Stomach smooth muscle (tissue), 2 donors: Measurements from ENCODE around the gene STARD3.

Source experiments
- H3K27ac ChIP-seq: one replicate; pipeline ENCODE4 v1.7.0; 2013; ENCODE audit warnings: mild to moderate bottlenecking, low read length, inconsistent platforms
- H3K27me3 ChIP-seq, 2 donors: one replicate each; pipeline ENCODE4 v1.7.0; 2013; ENCODE audit warnings: low read length in 2 of 2; ENCODE audit not compliant: insufficient read depth in 2 of 2, control insufficient read depth in 1 of 2
- H3K36me3 ChIP-seq, 2 donors: one replicate each; pipeline ENCODE4 v1.7.0; 2013; ENCODE audit warnings: low read length in 2 of 2; ENCODE audit not compliant: control insufficient read depth in 2 of 2, insufficient read depth in 2 of 2
- H3K4me1 ChIP-seq: one replicate; pipeline ENCODE4 v1.7.0; 2013; ENCODE audit warnings: low read length; ENCODE audit not compliant: control insufficient read depth, insufficient read depth
- H3K4me3 ChIP-seq, 2 donors: one replicate each; pipeline ENCODE4 v1.7.0; 2013; ENCODE audit warnings: low read length in 2 of 2
- H3K9ac ChIP-seq, 2 donors: one replicate each; pipeline ENCODE4 v1.7.0; 2013; ENCODE audit warnings: low read length in 2 of 2, mild to moderate bottlenecking in 1 of 2
- H3K9me3 ChIP-seq, 2 donors: one replicate each; pipeline ENCODE4 v1.7.0; 2013; ENCODE audit warnings: low read length in 2 of 2; ENCODE audit not compliant: control insufficient read depth in 2 of 2
- donor health status: healthy.
- donor health status: Pancreatic carcinoma.

STARD3 gene

DNA sequence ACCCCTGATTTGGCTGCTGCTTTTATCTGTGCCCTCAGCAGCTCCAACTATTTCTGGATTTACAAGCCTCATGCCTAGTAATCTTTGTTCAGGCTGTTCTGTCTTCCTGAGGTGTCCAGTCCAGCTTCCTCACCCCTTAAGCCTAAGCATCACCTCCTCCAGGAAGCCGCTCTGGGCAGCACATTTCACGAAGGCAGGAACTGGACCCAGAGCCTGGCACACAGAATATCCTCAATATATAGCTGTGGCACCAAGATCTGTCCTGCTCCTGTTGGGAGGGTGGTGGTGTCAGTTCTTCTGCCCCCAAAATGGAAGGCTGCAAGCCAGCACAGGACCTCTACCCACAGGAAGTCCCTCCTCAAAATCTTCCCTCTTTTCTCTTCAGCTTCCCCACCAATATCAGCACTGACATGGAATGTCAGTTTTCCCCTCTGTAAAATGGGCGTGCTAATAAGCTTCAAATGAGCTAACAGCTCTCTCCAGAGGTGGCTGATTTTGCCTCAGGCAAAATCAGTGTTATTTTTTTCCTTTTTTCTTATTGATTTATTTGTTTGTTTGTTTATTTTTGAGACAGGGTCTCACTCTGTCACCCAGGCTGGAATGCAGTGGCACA is 22.3 kb upstream of the STARD3 start:
- Histone ChIP-seq H3K36me3 (no peaks in the 10 kb centered on the region), H3K4me3 (no peak overlapping the region), H3K27me3 (peaks cover 21 to 27% of the 10 kb centered on the region in 2 donors), H3K27ac (no peak overlapping the region), H3K9ac (no peak overlapping the region), H3K9me3 (no peaks in the 10 kb centered on the region), H3K4me1 (peaks cover 11% of the 10 kb centered on the region)

DNA sequence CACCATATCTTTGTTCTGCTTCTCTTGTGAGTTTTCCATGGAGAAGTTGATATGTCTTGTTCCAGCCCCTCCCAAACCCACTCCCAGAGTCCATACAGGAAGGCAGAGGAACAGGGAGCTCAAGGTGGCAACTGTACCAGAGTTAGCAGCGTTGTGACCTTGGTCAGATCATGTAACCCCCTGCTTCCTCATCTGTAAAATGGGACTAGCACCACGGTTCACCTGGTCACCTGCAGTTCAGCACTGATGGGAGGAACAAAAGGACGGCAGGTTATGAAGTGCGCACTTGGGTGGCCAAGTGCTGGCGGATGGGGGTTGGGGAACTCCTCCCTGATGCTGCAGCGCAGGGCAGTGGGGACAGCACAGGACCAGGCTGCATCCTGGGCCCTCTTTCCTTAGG is 21.5 kb upstream of the STARD3 start:
- Histone ChIP-seq H3K9ac (no peak overlapping the region), H3K4me1 (peaks cover 11% of the 10 kb centered on the region), H3K9me3 (no peaks in the 10 kb centered on the region), H3K27ac (no peak overlapping the region), H3K4me3 (no peak overlapping the region), H3K36me3 (no peaks in the 10 kb centered on the region), H3K27me3 (peaks cover 19 to 24% of the 10 kb centered on the region in 2 donors)

DNA sequence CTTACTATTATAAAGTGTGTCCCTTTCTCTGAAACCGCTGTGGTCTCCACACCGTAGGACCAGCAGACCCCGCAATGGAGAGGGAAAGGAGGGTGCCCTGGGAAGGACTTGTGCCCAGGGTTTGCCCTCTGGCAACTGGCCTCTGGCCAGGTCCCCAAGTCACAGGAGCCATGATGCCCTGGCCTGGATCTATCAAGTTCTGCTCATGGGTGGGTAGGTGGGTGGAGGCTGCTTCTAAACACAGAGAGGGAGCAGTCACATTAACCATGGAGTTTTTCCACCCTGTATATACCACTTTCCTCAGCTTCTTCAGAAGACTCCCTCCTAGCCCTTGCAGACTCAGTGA is 19.9 kb upstream of the STARD3 start:
- Histone ChIP-seq H3K27me3 (peaks cover 20 to 26% of the 10 kb centered on the region in 2 donors), H3K9ac (no peak overlapping the region), H3K9me3 (no peaks in the 10 kb centered on the region), H3K36me3 (no peaks in the 10 kb centered on the region), H3K4me1 (peaks cover 15% of the 10 kb centered on the region), H3K4me3 (peak overlapping the region; percentile 25 to 71), H3K27ac (no peak overlapping the region)

DNA sequence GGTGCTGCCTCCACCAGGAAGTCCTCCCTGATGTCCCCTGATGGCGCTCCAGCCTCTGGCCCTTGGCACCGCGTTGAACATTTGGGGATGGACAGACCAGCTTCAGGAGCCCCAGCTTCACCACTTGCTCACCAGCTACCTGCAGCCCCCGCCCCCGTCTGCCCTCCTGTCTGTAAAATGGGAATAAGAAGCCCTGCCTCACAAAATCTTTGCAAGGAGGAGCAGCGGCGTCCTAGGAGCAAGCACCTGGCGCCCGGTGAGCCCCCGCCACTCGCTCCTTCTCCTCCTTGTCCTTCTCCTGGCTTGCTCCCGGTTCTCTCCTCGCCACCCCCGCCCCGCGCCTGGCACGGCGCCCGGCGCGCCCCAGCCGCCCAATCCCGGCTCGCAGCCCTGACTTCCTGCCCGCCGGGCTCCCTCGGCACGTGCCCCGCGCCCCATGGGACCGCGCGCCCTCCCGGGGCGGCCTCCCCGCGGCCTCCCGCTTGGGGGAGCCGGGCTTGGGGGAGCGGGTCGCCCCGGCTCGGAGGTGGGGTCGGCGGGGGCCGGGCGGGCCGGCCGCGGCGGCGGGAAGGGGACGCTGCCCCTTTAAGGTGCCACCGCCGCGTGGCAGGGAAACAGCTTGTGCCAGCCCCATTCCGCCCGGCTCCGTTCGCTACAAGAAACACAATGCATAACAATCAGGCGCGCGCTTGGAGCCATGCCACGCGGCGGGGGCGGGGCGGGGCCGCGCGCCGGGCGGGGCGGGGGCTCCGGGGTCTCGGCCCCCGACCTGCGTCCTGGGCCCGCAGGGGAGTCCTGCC is 19.3 kb upstream of the STARD3 start:
- Histone ChIP-seq H3K9me3 (no peaks in the 10 kb centered on the region), H3K27ac (no peak overlapping the region), H3K27me3 (peaks cover 20 to 22% of the 10 kb centered on the region in 2 donors), H3K4me1 (peaks cover 19% of the 10 kb centered on the region), H3K36me3 (no peaks in the 10 kb centered on the region), H3K9ac (no peak overlapping the region), H3K4me3 (peak overlapping the region; percentile 52 to 71)

DNA sequence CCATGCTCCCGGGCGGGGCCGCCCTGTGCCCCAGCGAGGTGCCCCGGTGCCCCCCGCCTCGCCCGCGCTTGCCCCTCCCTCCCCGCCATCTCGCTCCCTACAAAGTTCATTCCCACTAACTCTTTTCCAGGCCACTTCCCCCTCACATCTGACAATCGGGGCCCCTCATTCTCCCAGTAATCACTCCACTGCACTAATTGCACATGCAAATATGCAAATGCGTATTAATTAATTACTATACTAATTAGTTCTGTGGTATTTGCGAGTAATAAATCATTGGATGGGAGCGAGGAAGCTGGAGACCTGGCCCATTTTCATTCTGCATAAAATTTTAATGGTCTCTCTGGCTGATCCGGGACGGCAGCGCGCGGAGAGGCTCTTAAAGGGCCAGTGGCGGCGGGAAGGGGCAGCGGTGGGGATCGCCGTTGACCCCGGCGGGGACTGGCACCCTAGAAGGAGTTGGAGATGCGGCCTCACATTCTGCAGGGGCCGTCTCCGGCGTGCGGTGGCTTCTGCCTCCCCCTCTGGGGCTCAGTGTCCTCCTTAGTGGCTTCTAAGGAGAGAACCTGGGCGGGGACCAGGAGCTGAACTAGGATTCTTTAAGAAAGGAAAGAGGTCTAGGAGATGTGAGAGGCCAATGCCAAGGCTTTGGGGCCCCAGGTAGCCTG is 18.6 kb upstream of the STARD3 start:
- peaks cover 16% of the 10 kb centered on the region in 2 donors for H3K27me3 ChIP-seq
- H3K4me1 ChIP-seq, result peaks cover 22% of the 10 kb centered on the region
- H3K4me3 ChIP-seq, result peak overlapping the region; percentile 52 to 71
- peak overlapping the region in 1 of 2 donors; percentile 32 for H3K9ac ChIP-seq
- no peaks in the 10 kb centered on the region for H3K9me3 ChIP-seq
- H3K27ac ChIP-seq, result no peak overlapping the region
- H3K36me3 ChIP-seq, result no peaks in the 10 kb centered on the region

DNA sequence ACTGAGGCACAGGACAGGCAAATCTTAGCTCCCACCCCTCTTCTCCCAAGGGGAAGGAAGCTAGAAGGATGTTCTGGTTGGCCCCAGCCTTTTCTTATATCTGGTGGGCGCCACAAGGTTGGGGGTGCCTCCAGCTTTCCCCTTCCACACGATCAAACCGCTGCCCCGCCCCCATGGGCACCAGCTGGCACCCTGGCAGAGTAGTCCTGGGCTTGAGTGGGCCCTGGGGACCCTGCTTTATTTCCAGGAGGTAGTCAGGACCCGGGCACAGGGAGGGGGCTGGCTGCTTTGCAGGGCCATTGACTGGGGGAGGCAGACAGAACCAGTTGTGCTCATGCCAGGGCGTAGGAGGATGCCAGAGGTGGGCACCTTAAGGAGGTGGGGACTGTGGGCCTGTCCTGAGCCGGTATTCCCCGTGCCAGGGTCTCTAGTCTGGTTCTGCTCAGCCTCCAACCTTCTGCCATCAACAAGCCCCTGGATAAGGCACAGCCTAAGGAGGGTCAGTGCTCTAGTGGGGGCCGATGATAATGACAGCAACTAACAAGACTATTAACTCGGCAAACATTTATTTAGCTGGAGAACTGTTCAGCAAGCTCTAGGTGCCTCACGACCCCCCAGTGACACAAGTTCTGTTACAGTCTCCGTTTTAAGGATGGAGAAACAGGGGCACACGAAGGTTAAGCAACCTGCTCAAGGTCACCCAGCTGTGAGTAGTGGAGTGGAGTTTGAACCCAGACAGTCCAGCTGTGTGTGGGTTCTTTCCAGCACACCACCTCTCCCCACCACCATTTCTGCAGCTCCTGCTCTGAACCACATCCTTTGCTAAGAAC is 17.8 kb upstream of the STARD3 start:
- no peaks in the 10 kb centered on the region for H3K36me3 ChIP-seq
- H3K9ac ChIP-seq, result no peak overlapping the region
- no peak overlapping the region for H3K27ac ChIP-seq
- H3K9me3 ChIP-seq, result no peaks in the 10 kb centered on the region
- H3K4me3 ChIP-seq, result no peak overlapping the region
- H3K4me1 ChIP-seq, result peaks cover 25% of the 10 kb centered on the region
- peaks cover 11 to 15% of the 10 kb centered on the region in 2 donors for H3K27me3 ChIP-seq

DNA sequence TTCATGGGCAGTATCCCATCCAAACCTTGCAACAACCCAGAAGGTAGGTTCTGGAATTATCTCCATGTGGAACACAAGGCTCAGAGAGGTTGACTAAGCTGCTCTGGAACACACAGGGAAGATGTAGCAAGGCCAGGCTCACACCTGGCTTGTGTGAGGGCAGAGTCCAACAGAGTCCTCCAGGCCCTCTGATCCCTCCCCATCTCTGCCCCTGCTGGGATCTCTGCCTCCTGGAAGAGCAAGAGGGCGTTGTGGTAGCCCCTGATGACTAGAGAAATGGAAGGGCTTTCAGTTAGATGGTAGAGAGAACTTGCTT is 17.2 kb upstream of the STARD3 start:
- H3K9ac ChIP-seq, result no peak overlapping the region
- no peaks in the 10 kb centered on the region for H3K36me3 ChIP-seq
- peaks cover 25% of the 10 kb centered on the region for H3K4me1 ChIP-seq
- peaks cover 16% of the 10 kb centered on the region in 2 donors for H3K27me3 ChIP-seq
- no peak overlapping the region for H3K4me3 ChIP-seq
- H3K27ac ChIP-seq, result no peak overlapping the region
- no peaks in the 10 kb centered on the region for H3K9me3 ChIP-seq

DNA sequence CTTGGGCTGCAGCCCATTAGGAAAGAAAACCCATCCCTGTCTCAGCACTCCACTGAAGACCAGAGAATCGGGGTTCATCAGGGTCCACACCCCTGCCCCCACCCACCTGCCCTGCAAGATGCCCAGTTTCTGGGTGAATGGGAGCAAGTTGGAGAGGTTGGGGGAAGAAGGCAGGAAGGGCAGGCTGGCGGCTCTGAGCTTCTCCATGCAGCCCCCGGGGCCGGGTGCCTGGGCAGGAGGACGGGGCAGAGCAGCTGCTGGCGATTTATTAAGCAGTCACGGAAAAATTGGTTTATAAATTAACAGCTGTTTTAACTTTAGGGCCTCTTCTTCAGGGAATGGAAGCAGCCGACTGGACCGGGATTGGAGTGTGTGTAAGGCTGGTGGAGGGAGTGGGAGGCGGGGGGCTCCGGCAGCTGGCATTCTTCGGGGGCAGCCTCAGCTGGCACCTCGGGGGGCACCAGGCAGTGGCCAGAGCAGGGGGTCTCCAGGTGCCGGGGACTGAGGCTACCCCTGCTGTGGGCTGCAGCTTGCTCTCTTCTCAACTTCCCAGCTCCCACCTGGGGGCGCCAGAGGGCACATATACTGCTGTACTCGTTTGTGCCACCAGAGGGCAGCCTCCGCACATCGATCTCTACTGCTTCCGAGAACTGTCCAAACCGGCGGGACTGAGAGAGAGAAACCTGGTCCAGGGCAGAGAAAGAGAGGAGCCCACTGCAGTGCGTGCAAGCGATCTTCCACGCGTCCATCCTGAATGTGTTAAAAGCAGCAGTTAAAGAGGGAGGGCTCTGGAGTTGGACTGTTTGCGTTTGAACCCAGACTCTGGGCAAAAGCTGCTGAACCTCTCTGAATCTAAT is 15.2 kb upstream of the STARD3 start:
- peaks cover 26% of the 10 kb centered on the region for H3K4me1 ChIP-seq
- no peaks in the 10 kb centered on the region for H3K9me3 ChIP-seq
- H3K9ac ChIP-seq, result no peak overlapping the region
- H3K36me3 ChIP-seq, result no peaks in the 10 kb centered on the region
- H3K27me3 ChIP-seq, result peaks cover 27 to 33% of the 10 kb centered on the region in 2 donors
- H3K4me3 ChIP-seq, result peak overlapping the region in 1 of 2 donors; percentile 52
- H3K27ac ChIP-seq, result no peak overlapping the region

DNA sequence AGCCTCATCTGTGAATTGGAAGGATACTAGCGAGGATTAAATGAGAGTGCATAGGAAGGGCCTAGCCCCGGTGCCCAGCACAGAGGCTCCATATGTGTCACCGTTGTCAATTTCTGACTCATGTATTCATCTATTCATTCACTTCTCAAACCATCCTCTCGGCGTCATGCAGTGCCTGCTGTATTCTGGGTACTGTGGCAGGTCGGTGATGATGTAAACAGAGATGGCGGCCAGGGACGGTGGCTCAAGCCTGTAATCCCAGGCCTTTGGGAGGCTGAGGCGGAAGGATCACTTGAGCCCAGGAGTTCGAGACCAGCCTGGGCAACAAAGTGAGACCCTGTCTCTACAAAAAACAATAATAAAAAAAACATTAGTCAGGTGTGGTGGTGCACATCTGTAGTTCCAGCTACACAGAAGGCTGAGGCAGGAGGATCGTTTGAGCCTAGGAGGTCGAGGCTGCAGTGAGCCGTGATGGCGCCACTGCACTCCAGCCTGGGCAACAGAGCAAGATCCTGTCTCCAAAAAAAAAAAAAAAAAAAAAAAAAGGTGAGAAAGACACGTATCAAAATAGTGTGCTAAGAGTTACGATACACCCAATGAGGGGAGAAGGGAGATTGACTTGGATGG is 14.5 kb upstream of the STARD3 start:
- Histone ChIP-seq H3K9ac (no peak overlapping the region), H3K27me3 (peaks cover 25 to 35% of the 10 kb centered on the region in 2 donors), H3K36me3 (no peaks in the 10 kb centered on the region), H3K4me3 (peak overlapping the region in 1 of 2 donors; percentile 52), H3K9me3 (no peaks in the 10 kb centered on the region), H3K27ac (no peak overlapping the region), H3K4me1 (peaks cover 31% of the 10 kb centered on the region)
